HepG2 (cell line): ENCODE measurements around the gene MRPS5. TPM values are rescaled to one million over a fixed set of nuclear protein-coding genes. Genes with fewer than 3 reads are reported as not detected.

Source experiments
- CENPT ChIP-seq: sonication (generic); formaldehyde crosslinking; IDR thresholded peaks from 2 replicates; pipeline ENCODE4 v1.8.0; 2022; ENCODE audit warnings: low read depth, mild to moderate bottlenecking, moderate library complexity, missing genetic modification reagents
- ETV6 ChIP-seq: sonication (generic); formaldehyde crosslinking; conservative IDR thresholded peaks from 2 replicates; pipeline ENCODE4 v1.4.0; 2020; ENCODE audit warnings: missing genetic modification reagents
- GATA4 ChIP-seq: sonication (generic); IDR thresholded peaks from 2 replicates; pipeline ENCODE4 v1.6.1; 2016; ENCODE audit warnings: antibody characterized with exemption, low read depth, borderline replicate concordance
- KAT7 ChIP-seq: IDR thresholded peaks from 2 replicates; pipeline ENCODE4 v1.6.1; 2018; ENCODE audit warnings: borderline replicate concordance, missing compliant biosample characterization
- LCORL ChIP-seq, 2 experiments: fragments of 450-650 bp in 1 of 2; sonication (generic) in 1 of 2; formaldehyde crosslinking in 1 of 2; IDR thresholded peaks; 2 replicates each; pipeline versions ENCODE4 v1.5.0 to v1.6.1; 2017 to 2020; ENCODE audit warnings: antibody characterized with exemption in 1 of 2, missing genetic modification reagents in 1 of 2
- PHB2 ChIP-seq: fragments of 450-650 bp; IDR thresholded peaks from 2 replicates; pipeline ENCODE4 v1.6.1; 2018; ENCODE audit not compliant: partially characterized antibody
- PPARG ChIP-seq: conservative IDR thresholded peaks from 2 replicates; pipeline ENCODE4 v1.6.1; 2016; ENCODE audit warnings: missing biosample characterization, missing genetic modification reagents
- REXO4 ChIP-seq: sonication (generic); formaldehyde crosslinking; IDR thresholded peaks from 2 replicates; pipeline ENCODE4 v1.8.0; 2022; ENCODE audit warnings: missing genetic modification reagents, mild to moderate bottlenecking, borderline replicate concordance
- SP1 ChIP-seq, 2 experiments: fragments of 450-650 bp in 1 of 2; sonication (generic) in 1 of 2; formaldehyde crosslinking in 1 of 2; IDR thresholded peaks; 2 replicates each; pipeline versions ENCODE4 v1.4.0 to v1.6.1; 2016 to 2020; ENCODE audit warnings: missing genetic modification reagents in 1 of 2
- TAF1 ChIP-seq: sonication (generic); formaldehyde crosslinking; IDR thresholded peaks from 2 replicates; pipeline ENCODE4 v1.4.0; 2020; ENCODE audit warnings: missing genetic modification reagents
- TCF12 ChIP-seq, 2 experiments: fragments of 450-650 bp in 1 of 2; sonication (generic) in 1 of 2; formaldehyde crosslinking in 1 of 2; IDR thresholded peaks; 2 replicates each; pipeline versions ENCODE4 v1.6.1 to v1.8.0; 2017 to 2022; ENCODE audit warnings: antibody characterized with exemption in 1 of 2, mild to moderate bottlenecking in 1 of 2, missing genetic modification reagents in 1 of 2, moderate library complexity in 1 of 2
- TEAD3 ChIP-seq: optimal IDR thresholded peaks from 2 replicates; pipeline ENCODE3; 2016; ENCODE audit warnings: borderline replicate concordance
- U2AF1 ChIP-seq: fragments of 200-400 bp; formaldehyde crosslinking; optimal IDR thresholded peaks from 2 replicates; pipeline ENCODE3; 2017; ENCODE audit warnings: mild to moderate bottlenecking, low read depth, low read length
- ZNF484 ChIP-seq: sonication (generic); formaldehyde crosslinking; IDR thresholded peaks from 2 replicates; pipeline ENCODE4 v1.5.1; 2020; ENCODE audit warnings: mild to moderate bottlenecking, low read depth, missing genetic modification reagents, borderline replicate concordance
- ZNF614 ChIP-seq: IDR thresholded peaks from 2 replicates; pipeline ENCODE4 v1.6.1; 2018; ENCODE audit warnings: missing biosample characterization, missing genetic modification reagents, inconsistent platforms, borderline replicate concordance
- polyA plus RNA-seq, 8 experiments: library from polyadenylated mRNA; depleted of rRNA in 3 of 8; stranded (reverse) in 7 of 8; unstranded in 1 of 8; fragments of >200 nt; fragmentation: Illumina TruSeq in 4 of 8; extraction: Trizol in 4 of 8; gene quantifications; 2 replicates each; pipeline versions ENCODE4 v1.2.1 to v1.2.3, GENCODE V29; 2011 to 2016; ENCODE audit warnings: low read depth in 4 of 8, missing spikeins in 1 of 8, mixed read lengths in 1 of 8; ENCODE audit not compliant: insufficient read depth in 1 of 8
- total RNA-seq, 5 experiments: library from RNA; depleted of rRNA; stranded (reverse); fragments of >200 nt; fragmentation: Illumina TruSeq; extraction: Trizol; gene quantifications; 2 replicates each; pipeline ENCODE4 v1.2.3, GENCODE V29; 2016; ENCODE audit warnings: low read depth in 1 of 5
- TF ChIP-seq, protein P1 (sequence below): IDR thresholded peaks from 2 replicates; pipeline ENCODE4 v1.6.1; 2016; ENCODE audit warnings: low read depth
- TF ChIP-seq, protein P2 (sequence below): sonication (generic); formaldehyde crosslinking; IDR thresholded peaks from 2 replicates; pipeline ENCODE4 v1.4.0; 2020; ENCODE audit warnings: missing genetic modification reagents, borderline replicate concordance
- TF ChIP-seq, protein P3 (sequence below): IDR thresholded peaks from 2 replicates; pipeline ENCODE4 v1.6.1; 2018; ENCODE audit warnings: missing genetic modification reagents, mild to moderate bottlenecking, missing compliant biosample characterization
- TF ChIP-seq, protein P4 (sequence below): sonication (generic); formaldehyde crosslinking; IDR thresholded peaks from 2 replicates; pipeline ENCODE4 v1.8.0; 2022; ENCODE audit warnings: missing genetic modification reagents, mild to moderate bottlenecking, inconsistent platforms, borderline replicate concordance

Gene MRPS5
- total and polyA plus RNA-seq, 2 of the 13 experiments (the other 11 are each of a cell fraction or from before 2014, with no cell fraction given) = 98.8 to 134 TPM

DNA sequence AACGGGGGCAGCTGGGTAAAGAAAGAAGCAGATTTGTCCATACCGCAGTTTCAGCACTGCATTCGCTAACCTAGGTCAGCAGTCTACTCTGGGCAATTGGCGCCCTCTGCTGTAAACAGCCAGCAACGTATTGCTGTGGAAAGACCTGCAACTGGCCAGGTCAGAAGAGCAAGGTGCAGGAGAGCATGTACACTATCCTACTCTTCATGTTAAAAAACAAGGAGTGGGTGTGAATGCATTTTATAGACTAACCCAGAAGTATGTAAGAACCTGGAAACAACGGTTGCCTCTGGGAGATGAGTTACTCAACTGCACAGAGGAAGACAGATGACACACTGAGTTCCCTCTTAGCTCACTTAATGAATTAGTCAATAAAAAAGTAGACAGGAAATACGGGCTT is 6.2 kb downstream of the MRPS5 start (continued):
- TF ChIP-seq ZNF614 (CRISPR knock-in tag) = peak; percentile 63; the same call in 1 of the 2 replicates
- TF ChIP-seq, protein P1, sequence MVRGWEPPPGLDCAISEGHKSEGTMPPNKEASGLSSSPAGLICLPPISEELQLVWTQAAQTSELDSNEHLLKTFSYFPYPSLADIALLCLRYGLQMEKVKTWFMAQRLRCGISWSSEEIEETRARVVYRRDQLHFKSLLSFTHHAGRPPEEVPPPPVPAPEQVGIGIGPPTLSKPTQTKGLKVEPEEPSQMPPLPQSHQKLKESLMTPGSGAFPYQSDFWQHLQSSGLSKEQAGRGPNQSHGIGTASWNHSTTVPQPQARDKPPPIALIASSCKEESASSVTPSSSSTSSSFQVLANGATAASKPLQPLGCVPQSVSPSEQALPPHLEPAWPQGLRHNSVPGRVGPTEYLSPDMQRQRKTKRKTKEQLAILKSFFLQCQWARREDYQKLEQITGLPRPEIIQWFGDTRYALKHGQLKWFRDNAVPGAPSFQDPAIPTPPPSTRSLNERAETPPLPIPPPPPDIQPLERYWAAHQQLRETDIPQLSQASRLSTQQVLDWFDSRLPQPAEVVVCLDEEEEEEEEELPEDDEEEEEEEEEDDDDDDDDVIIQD (CRISPR knock-in tag) = peak; percentile 73
- no peak for TF ChIP-seq PPARG (CRISPR knock-in tag)
- TF ChIP-seq, protein P2, sequence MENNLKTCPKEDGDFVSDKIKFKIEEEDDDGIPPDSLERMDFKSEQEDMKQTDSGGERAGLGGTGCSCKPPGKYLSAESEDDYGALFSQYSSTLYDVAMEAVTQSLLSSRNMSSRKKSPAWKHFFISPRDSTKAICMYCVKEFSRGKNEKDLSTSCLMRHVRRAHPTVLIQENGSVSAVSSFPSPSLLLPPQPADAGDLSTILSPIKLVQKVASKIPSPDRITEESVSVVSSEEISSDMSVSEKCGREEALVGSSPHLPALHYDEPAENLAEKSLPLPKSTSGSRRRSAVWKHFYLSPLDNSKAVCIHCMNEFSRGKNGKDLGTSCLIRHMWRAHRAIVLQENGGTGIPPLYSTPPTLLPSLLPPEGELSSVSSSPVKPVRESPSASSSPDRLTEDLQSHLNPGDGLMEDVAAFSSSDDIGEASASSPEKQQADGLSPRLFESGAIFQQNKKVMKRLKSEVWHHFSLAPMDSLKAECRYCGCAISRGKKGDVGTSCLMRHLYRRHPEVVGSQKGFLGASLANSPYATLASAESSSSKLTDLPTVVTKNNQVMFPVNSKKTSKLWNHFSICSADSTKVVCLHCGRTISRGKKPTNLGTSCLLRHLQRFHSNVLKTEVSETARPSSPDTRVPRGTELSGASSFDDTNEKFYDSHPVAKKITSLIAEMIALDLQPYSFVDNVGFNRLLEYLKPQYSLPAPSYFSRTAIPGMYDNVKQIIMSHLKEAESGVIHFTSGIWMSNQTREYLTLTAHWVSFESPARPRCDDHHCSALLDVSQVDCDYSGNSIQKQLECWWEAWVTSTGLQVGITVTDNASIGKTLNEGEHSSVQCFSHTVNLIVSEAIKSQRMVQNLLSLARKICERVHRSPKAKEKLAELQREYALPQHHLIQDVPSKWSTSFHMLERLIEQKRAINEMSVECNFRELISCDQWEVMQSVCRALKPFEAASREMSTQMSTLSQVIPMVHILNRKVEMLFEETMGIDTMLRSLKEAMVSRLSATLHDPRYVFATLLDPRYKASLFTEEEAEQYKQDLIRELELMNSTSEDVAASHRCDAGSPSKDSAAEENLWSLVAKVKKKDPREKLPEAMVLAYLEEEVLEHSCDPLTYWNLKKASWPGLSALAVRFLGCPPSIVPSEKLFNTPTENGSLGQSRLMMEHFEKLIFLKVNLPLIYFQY (CRISPR knock-in tag) = no peak
- no peak for TF ChIP-seq GATA4
- no peak for TF ChIP-seq ETV6
- TF ChIP-seq SP1 (IDR thresholded peaks at IDR 0.05) = no peak
- no peak for TF ChIP-seq SP1 (CRISPR knock-in tag; IDR thresholded peaks at IDR 0.05)
- no peak for TF ChIP-seq REXO4 (CRISPR knock-in tag)
- TF ChIP-seq PHB2 = no peak
- no peak for TF ChIP-seq TAF1 (CRISPR knock-in tag)
- TF ChIP-seq, protein P3, sequence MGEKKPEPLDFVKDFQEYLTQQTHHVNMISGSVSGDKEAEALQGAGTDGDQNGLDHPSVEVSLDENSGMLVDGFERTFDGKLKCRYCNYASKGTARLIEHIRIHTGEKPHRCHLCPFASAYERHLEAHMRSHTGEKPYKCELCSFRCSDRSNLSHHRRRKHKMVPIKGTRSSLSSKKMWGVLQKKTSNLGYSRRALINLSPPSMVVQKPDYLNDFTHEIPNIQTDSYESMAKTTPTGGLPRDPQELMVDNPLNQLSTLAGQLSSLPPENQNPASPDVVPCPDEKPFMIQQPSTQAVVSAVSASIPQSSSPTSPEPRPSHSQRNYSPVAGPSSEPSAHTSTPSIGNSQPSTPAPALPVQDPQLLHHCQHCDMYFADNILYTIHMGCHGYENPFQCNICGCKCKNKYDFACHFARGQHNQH (CRISPR knock-in tag) = peak; percentile 61; the same call in 1 of the 2 replicates
- no peak for TF ChIP-seq CENPT (CRISPR knock-in tag)
- peak; percentile 78 for TF ChIP-seq TEAD3 (CRISPR knock-in tag)
- TF ChIP-seq ZNF484 = no peak
- no peak for TF ChIP-seq LCORL (IDR thresholded peaks at IDR 0.05)
- TF ChIP-seq LCORL (CRISPR knock-in tag; IDR thresholded peaks at IDR 0.05) = 0 out of 2 replicates have a peak, but pooled peaks have one; percentile 27
- TF ChIP-seq TCF12 (IDR thresholded peaks at IDR 0.05) = no peak
- no peak for TF ChIP-seq TCF12 (CRISPR knock-in tag; IDR thresholded peaks at IDR 0.05)
- no peak for TF ChIP-seq KAT7 (CRISPR knock-in tag)
- TF ChIP-seq, protein P4, sequence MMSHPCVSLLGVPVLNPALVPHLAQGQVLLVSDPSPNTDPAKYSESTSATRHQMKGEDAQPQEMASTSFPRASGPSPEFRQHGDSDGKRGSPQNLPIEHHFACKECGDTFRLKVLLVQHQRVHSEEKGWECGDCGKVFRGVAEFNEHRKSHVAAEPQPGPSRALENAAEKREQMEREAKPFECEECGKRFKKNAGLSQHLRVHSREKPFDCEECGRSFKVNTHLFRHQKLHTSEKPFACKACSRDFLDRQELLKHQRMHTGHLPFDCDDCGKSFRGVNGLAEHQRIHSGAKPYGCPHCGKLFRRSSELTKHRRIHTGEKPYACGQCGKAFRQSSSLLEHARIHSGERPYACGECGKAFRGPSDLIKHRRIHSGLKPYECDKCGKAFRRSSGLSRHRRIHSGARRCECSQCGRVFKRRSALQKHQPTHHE (CRISPR knock-in tag) = no peak
- no peak for TF ChIP-seq U2AF1
